NK-92 (cell line): ENCODE data around the gene C7orf25.
"Not testable (repeated sequence)": the region's sequence is repeated elsewhere in the genome, so short reads cannot be mapped to it uniquely, and the experiment has no call there.

Source experiments
- DNase-seq: peaks from one replicate; lab custom pipeline; 2025; ENCODE audit not compliant: unreplicated experiment; lab: John Stamatoyannopoulos, UW

The C7orf25 gene

DNA sequence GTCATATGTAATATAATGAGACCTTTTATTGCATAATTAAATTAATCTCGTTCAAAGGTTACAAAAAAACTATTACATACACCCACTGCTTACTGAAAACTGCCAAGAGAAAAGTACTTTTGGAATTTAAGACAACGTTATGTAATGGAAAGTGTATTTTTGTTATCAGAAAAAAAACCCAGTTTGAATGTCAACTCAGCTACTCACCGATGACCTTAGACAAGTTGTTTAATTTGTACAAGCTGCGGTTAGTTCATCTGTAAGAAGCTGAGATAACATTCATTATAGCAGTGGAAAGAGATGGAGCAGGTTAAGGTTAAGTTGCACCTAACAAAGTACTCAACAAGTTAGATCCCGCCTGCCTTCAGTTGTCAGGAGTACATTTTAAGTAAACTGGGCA is 19.0 kb upstream of the C7orf25 start:
- DNase-seq, result no peak

DNA sequence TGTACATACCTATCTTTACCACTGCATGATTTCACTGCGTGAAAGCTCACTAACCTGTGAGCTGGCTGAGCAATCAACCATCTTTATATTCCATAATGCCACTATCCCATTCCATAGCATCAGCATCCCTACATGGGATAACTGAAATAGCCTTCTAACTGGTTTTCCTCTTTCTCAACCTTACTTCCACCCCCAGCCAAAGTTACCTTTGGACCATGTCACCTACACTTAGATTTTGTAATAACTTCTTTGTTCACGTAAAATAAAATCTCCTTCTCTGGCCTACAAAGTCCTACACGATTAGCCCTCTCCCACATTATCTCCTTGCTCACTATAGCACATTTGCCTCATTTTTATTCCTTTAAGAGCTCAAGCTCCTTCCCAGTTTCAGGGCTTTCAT is 17.6 kb upstream of the C7orf25 start:
- DNase-seq, result no peak

GRCh38 chr7:42928754-42929153 is 16.9 kb upstream of the C7orf25 start:
- no peak for DNase-seq

DNA sequence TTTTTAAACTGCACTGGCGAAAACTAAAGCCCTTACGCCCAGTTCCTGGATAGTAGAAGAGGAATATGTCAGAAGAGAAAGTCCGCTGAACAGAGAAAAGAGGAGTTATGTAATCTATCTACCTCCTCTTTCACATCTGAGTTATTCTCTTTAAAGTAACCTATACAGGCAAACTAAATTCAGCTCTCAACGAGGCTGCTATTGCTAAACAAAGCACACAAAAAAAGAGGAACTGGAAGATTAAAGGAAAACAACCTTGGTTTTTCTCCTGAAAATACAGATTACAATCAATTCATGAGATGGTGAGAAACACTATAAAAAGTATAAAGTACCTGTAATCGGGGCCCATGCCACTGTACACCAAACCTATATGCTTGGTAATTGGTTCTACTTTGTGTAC is 14.3 kb upstream of the C7orf25 start:
- DNase-seq, result no peak

DNA sequence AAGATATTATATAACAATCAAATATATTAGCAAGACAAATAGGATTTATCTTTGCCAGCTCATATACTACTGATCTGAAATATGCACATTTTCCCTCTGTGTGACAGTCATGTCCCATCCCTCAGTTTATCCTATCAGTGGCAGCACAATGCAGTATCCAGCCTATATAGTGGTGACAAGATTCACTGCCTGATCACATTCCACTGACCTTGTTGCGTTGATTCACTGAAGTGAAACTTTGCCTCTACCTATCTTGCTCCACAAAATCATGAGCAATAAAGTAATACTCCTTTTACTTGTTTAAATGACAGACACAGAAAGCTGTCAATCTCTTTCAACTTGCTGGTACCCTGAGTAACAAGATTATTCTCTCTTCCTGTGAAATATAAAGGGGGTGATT is 13.8 kb upstream of the C7orf25 start:
- no peak for DNase-seq

GRCh38 chr7:42924223-42924838 is 12.5 kb upstream of the C7orf25 start:
- no peak for DNase-seq

GRCh38 chr7:42922017-42922753 is 10.3 kb upstream of the C7orf25 start:
- DNase-seq, result no peak

DNA sequence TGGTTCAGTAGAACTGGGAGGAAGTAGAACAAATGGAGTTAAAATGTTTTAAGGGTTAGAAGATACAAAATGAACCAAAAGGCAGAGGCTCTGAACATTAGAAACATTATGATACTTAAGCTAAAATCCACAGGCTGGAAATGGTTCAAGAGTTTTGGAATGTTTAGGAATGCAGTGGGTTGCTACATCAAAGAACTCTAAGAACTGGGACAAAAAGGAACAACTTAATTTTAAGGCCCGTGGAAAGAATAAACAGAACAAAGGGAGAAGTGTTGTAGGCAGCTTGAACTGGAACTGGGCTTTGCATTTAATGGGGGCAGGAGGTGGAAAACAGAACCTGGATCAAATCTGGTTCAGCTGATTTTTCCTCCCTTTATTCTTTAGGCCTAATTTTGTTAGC is 3.5 kb upstream of the C7orf25 start:
- no peak for DNase-seq

DNA sequence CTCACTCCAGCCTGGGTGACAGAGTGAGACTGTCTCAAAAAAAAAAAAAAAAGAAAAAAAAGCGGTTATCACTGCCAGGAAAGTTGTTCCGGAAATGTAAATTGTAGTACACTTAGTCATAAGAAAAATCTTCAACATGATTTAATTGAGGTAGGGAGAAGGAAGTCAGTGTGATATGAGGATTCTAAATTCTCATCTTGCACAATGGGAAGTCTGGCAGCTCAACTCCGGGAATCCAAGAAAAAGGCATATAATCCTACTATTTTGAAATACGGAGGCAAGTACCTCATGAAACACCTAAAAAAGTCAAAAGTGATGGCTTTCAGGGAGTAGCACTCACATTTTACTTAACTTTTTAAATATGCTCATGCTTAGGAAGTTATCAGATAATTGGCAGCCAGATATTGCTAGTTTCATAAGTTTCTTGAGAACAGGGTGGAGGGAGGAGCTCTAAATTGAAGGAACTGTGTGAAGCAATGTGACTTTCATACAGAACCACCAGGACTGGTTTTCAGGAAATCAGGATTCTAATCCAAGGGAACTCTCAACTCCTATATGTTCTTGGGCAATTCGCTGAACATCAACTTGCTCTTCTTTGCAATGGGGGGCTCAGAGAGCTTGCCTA is 2.7 kb upstream of the C7orf25 start:
- DNase-seq, result no peak

DNA sequence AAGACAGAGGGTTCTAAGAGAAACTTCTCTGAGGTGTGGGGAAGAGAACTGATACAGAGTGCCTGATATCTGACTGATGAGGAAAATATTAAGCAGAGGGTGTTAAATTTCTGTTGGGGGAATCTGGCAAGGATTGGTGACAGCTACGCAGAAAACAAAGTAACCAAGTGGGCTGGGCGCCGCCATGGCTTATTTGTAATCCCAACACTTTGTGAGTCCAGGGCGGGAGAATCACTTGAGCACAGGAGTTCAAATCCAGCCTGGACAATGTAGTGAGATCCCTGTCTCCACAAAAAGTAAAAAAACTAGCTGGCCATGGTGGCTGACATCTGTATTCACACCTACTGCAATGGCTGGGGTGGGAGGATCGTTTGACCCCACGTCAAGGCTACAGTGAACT is 2.1 kb upstream of the C7orf25 start:
- no peak for DNase-seq

GRCh38 chr7:42913591-42913990 is 1.7 kb upstream of the C7orf25 start:
- DNase-seq, result no peak

DNA sequence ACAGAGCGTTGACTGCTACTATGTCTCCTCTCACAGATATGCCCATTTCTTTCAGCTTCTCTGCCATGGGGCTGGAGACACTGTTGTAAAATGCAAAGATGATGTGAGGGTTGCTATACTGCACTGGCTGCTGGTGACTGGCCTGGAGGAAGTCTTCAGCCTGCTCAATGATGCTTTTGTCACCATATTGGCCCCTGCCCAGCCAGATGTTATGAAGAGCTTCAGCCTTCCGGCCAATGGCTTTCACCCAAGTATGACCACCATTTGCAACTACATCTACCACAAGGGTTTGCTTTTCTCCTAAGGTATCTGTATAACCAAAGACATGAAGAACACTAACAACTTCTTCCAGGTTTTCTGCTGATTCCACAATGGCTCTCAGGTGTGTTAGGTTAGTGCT is 1.6 kb downstream of the C7orf25 start:
- no peak for DNase-seq

- DNase-seq, result no peak
Measured at GRCh38 chr7:42907316-42907715, 4.6 kb downstream of the C7orf25 start.

DNA sequence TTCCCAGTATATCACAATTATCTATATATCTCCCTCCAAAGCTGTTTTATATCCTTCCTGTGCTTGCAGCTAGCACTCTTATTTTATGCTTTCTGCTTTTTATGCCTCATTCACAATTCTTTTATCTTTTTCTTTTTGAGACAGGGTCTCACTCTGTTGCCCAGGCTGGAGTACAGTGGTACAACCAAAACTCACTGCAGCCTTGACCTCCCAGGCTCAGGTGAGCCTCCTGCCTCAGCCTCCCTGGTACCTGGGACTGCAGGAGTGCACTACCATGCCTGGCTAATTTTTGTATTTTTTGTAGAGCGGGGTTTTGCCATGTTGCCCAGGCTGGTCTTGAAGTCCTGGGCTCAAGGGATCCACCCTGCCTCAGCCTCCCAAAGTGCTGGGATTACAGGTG is 5.7 kb downstream of the C7orf25 start:
- DNase-seq, result no peak

DNA sequence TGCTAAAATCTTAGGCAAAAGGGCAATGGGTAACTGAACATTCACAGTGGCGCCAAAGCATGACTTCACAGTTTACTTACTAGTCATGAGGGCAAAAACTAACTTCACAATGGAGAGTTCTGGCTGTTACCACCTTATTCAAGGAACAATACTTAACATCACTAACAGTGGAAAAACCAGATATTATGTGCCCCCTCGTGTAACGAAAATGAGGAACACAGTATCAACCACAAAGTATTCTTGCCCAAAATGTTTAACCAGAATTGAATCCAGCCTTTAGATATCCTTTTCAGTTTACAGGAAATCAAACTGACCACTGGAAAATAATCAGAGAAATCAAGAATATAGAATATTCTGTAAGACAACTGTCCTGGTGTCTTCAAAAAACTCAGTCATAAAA is 9.5 kb downstream of the C7orf25 start:
- DNase-seq, result no peak

GRCh38 chr7:42900842-42901241 is 11.0 kb downstream of the C7orf25 start:
- DNase-seq, result no peak

DNA sequence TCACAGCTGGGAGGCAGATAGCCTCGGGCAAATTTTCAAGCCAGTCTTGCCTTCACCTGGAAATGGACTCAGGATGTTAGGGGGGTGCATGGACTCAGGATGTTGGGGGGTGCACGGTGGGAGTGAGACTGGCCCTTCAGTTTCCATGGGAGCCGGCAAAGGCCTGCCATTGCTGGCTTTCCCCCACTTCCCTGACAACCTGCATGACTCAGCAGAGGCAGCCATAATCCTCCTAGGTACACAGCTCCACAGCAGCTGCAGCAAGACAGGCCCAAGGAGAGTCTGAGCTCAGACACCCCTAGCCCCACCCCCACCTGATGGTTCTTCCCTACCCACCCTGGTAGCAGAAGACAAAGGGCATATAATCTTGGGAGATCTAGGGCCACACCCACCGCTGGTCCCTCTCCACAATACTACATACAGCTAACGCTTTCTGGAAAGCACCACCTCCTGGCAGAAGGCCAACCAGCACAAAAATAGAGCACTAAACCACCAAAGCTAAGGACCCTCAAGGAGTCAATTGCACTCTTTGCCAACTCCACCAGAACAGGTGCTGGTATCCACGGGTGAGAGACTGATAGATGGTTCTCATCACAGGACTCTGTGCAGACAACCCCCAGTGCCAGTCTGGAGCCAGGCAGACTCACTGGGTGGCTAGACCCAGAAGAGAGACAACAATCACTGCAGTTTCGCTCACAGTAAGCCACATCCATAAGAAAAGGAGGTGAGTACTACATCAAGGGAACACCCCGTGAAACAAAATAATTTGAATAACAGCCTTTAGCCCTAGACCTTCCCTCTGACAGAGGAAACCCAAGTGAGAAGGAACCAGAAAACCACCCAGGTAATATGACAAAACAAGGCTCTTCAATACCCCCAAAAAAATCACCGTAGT is 18.3 kb downstream of the C7orf25 start:
- no peak for DNase-seq

- DNase-seq, result no peak
Measured at GRCh38 chr7:42886893-42887505, 24.9 kb downstream of the C7orf25 start.

DNA sequence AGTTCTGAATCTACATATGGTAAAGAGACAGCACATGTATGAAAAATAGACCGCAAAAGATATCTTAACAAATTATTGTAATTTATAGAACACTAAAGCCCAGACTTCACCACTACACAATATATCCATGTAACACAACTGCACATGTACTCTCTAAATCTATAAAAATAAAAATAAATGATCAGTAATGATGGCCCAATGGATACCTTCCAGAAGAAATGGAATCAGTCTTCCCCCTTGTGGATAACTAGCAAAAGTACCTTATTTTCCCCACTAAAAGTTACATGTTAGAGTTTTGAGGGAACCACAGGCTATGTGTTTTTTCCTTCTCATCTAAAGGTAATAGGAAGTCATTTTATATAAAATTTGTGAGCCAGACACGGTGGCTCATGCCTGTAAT is 25.7 kb downstream of the C7orf25 start:
- no peak for DNase-seq

GRCh38 chr7:42885183-42885582 is 26.7 kb downstream of the C7orf25 start:
- DNase-seq, result not testable (repeated sequence)

DNA sequence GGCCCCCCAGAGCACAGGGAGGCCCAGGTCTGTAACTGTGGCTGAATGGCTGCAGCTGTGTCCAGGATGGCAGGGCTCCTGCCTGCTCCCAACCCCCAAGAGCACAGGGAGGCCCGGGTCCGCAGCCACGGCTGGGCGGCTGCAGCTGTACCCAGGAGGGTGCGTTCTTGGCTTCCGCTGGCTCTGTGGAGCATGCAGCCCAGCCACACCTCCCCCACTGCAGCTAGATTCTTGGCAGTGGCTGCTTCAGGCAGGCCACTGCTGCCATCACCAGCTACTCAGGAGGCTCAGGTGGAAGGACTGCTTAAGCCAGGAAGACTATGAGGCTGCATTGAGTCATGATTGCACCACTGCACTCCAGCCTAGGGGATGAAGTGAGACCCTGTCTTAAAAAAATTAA is 27.9 kb downstream of the C7orf25 start:
- DNase-seq, result no peak
